HEK293 (cell line): Measurements from ENCODE around the gene C17orf50.

Experiments
- HOXA7 ChIP-seq: sonication (generic); formaldehyde crosslinking; IDR thresholded peaks from 2 replicates; pipeline ENCODE4 v1.8.1; 2022; ENCODE audit warnings: missing genetic modification reagents, borderline replicate concordance
- PBX3 ChIP-seq: sonication (generic); formaldehyde crosslinking; IDR thresholded peaks from 2 replicates; pipeline ENCODE4 v1.8.1; 2022; ENCODE audit warnings: mild to moderate bottlenecking, moderate library complexity, missing genetic modification reagents
- PRDM10 ChIP-seq: fragments of 450-650 bp; formaldehyde crosslinking; IDR thresholded peaks from 2 replicates; pipeline ENCODE4 v1.5.1; 2016; ENCODE audit warnings: missing biosample characterization, missing genetic modification characterization
- REPIN1 ChIP-seq: fragments of 450-650 bp; formaldehyde crosslinking; IDR thresholded peaks from 2 replicates; pipeline ENCODE4 v1.5.1; 2017; ENCODE audit warnings: missing biosample characterization, missing genetic modification characterization, low read depth
- SALL2 ChIP-seq: fragments of 450-650 bp; formaldehyde crosslinking; IDR thresholded peaks from 2 replicates; pipeline ENCODE4 v1.5.0; 2017; ENCODE audit warnings: missing biosample characterization, mild to moderate bottlenecking, missing genetic modification characterization, borderline replicate concordance
- TCF7L2 ChIP-seq: IDR thresholded peaks from 2 replicates; pipeline ENCODE4 v1.6.1; 2011; ENCODE audit warnings: low read depth, mild to moderate bottlenecking, inconsistent platforms, low read length, moderate library complexity, borderline replicate concordance
- YY1 ChIP-seq: fragments of 450-650 bp; formaldehyde crosslinking; IDR thresholded peaks from 2 replicates; pipeline ENCODE4 v1.5.1; 2018; ENCODE audit warnings: missing biosample characterization, missing genetic modification characterization
- ZBTB21 ChIP-seq: fragments of 450-650 bp; formaldehyde crosslinking; IDR thresholded peaks from 2 replicates; pipeline ENCODE4 v1.5.1; 2017; ENCODE audit warnings: missing biosample characterization, missing genetic modification characterization
- ZFHX2 ChIP-seq: fragments of 450-650 bp; formaldehyde crosslinking; conservative IDR thresholded peaks from 2 replicates; pipeline ENCODE4 v1.5.1; 2016; ENCODE audit warnings: missing biosample characterization, missing genetic modification characterization
- ZFP41 ChIP-seq: fragments of 450-650 bp; formaldehyde crosslinking; IDR thresholded peaks from 2 replicates; pipeline ENCODE4 v1.5.1; 2016; ENCODE audit warnings: missing biosample characterization, missing genetic modification characterization, borderline replicate concordance
- ZNF223 ChIP-seq: fragments of 450-650 bp; formaldehyde crosslinking; IDR thresholded peaks from 2 replicates; pipeline ENCODE4 v1.5.1; 2016; ENCODE audit warnings: missing biosample characterization, missing genetic modification characterization
- ZNF335 ChIP-seq: fragments of 450-650 bp; formaldehyde crosslinking; conservative IDR thresholded peaks from 2 replicates; pipeline ENCODE4 v1.5.1; 2016; ENCODE audit warnings: missing biosample characterization, missing genetic modification characterization
- ZNF350 ChIP-seq: fragments of 450-650 bp; formaldehyde crosslinking; IDR thresholded peaks from 2 replicates; pipeline ENCODE4 v1.5.0; 2017; ENCODE audit warnings: missing biosample characterization, mild to moderate bottlenecking, missing genetic modification characterization
- ZNF473 ChIP-seq: fragments of 450-650 bp; formaldehyde crosslinking; IDR thresholded peaks from 2 replicates; pipeline ENCODE4 v1.5.1; 2017; ENCODE audit warnings: missing biosample characterization, missing genetic modification characterization
- ZNF518A ChIP-seq: fragments of 450-650 bp; formaldehyde crosslinking; conservative IDR thresholded peaks from 2 replicates; pipeline ENCODE4 v1.5.1; 2016; ENCODE audit warnings: low read depth, missing biosample characterization, missing genetic modification characterization
- ZNF558 ChIP-seq: fragments of 450-650 bp; formaldehyde crosslinking; IDR thresholded peaks from 2 replicates; pipeline ENCODE4 v1.5.1; 2016; ENCODE audit warnings: missing biosample characterization, missing genetic modification characterization
- ZNF692 ChIP-seq: fragments of 450-650 bp; formaldehyde crosslinking; IDR thresholded peaks from 2 replicates; pipeline ENCODE4 v1.5.1; 2016; ENCODE audit warnings: missing biosample characterization, missing genetic modification characterization
- ZNF76 ChIP-seq: fragments of 450-650 bp; formaldehyde crosslinking; IDR thresholded peaks from 2 replicates; pipeline ENCODE4; 2016; ENCODE audit warnings: low read depth, missing biosample characterization, missing genetic modification characterization, borderline replicate concordance
- ZSCAN16 ChIP-seq: fragments of 450-650 bp; formaldehyde crosslinking; IDR thresholded peaks from 2 replicates; pipeline ENCODE4 v1.5.1; 2016; ENCODE audit warnings: missing biosample characterization, missing genetic modification characterization
- TF ChIP-seq, protein P1 (sequence below): fragments of 450-650 bp; formaldehyde crosslinking; IDR thresholded peaks from 2 replicates; pipeline ENCODE4 v1.5.0; 2017; ENCODE audit warnings: missing biosample characterization, missing genetic modification characterization, borderline replicate concordance
- TF ChIP-seq, protein P2 (sequence below): fragments of 450-650 bp; formaldehyde crosslinking; IDR thresholded peaks from 2 replicates; pipeline ENCODE4 v1.5.1; 2016; ENCODE audit warnings: missing biosample characterization, missing genetic modification characterization, low read depth
- TF ChIP-seq, protein P3 (sequence below): fragments of 450-650 bp; formaldehyde crosslinking; IDR thresholded peaks from 2 replicates; pipeline ENCODE4 v1.5.1; 2016; ENCODE audit warnings: missing biosample characterization, missing genetic modification characterization

The C17orf50 gene

DNA sequence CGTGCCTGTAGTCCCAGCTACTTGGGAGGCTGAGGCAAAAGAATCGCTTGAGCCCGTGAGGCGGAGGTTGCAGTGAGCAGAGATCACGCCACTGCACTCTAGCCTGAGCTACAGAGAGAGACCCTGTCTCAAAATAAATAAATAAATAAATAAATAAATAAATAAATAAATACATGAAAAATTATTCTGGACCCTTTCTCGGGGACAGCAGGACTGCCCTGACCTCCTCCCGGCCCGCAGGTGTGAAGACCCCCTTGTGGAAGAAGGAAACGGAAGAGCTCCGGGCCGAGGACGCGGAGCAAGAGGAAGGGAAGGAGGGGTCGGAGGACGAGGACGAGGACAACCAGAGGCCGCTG is 3.1 kb downstream of the C17orf50 start (continued):
- TF ChIP-seq, protein P1, sequence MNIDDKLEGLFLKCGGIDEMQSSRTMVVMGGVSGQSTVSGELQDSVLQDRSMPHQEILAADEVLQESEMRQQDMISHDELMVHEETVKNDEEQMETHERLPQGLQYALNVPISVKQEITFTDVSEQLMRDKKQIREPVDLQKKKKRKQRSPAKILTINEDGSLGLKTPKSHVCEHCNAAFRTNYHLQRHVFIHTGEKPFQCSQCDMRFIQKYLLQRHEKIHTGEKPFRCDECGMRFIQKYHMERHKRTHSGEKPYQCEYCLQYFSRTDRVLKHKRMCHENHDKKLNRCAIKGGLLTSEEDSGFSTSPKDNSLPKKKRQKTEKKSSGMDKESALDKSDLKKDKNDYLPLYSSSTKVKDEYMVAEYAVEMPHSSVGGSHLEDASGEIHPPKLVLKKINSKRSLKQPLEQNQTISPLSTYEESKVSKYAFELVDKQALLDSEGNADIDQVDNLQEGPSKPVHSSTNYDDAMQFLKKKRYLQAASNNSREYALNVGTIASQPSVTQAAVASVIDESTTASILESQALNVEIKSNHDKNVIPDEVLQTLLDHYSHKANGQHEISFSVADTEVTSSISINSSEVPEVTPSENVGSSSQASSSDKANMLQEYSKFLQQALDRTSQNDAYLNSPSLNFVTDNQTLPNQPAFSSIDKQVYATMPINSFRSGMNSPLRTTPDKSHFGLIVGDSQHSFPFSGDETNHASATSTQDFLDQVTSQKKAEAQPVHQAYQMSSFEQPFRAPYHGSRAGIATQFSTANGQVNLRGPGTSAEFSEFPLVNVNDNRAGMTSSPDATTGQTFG (tag by site-specific recombination) = no peak
- TF ChIP-seq ZNF558 (tag by site-specific recombination) = peak; percentile 93
- TF ChIP-seq REPIN1 (tag by site-specific recombination) = no peak
- TF ChIP-seq ZFHX2 (tag by site-specific recombination) = no peak
- TF ChIP-seq YY1 (tag by site-specific recombination) = no peak
- no peak for TF ChIP-seq SALL2 (tag by site-specific recombination)
- no peak for TF ChIP-seq ZSCAN16 (tag by site-specific recombination)
- no peak for TF ChIP-seq HOXA7 (CRISPR knock-in tag)
- no peak for TF ChIP-seq ZNF76 (tag by site-specific recombination)
- no peak for TF ChIP-seq ZNF473
- no peak for TF ChIP-seq PBX3 (CRISPR knock-in tag)
- TF ChIP-seq ZBTB21 = peak; percentile 75
- TF ChIP-seq, protein P2, sequence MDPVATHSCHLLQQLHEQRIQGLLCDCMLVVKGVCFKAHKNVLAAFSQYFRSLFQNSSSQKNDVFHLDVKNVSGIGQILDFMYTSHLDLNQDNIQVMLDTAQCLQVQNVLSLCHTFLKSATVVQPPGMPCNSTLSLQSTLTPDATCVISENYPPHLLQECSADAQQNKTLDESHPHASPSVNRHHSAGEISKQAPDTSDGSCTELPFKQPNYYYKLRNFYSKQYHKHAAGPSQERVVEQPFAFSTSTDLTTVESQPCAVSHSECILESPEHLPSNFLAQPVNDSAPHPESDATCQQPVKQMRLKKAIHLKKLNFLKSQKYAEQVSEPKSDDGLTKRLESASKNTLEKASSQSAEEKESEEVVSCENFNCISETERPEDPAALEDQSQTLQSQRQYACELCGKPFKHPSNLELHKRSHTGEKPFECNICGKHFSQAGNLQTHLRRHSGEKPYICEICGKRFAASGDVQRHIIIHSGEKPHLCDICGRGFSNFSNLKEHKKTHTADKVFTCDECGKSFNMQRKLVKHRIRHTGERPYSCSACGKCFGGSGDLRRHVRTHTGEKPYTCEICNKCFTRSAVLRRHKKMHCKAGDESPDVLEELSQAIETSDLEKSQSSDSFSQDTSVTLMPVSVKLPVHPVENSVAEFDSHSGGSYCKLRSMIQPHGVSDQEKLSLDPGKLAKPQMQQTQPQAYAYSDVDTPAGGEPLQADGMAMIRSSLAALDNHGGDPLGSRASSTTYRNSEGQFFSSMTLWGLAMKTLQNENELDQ (tag by site-specific recombination) = no peak
- TF ChIP-seq, protein P3, sequence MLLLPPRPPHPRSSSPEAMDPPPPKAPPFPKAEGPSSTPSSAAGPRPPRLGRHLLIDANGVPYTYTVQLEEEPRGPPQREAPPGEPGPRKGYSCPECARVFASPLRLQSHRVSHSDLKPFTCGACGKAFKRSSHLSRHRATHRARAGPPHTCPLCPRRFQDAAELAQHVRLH (tag by site-specific recombination) = peak; percentile 62; the same call in 1 of the 2 replicates
- no peak for TF ChIP-seq ZFP41
- TF ChIP-seq ZNF692 (tag by site-specific recombination) = no peak
- peak; percentile 73; the same call in 1 of the 2 replicates for TF ChIP-seq ZNF223 (tag by site-specific recombination)
- no peak for TF ChIP-seq TCF7L2
- no peak for TF ChIP-seq ZNF335
- TF ChIP-seq PRDM10 = no peak
- no peak for TF ChIP-seq ZNF350 (tag by site-specific recombination)
- peak; percentile 98 for TF ChIP-seq ZNF518A (tag by site-specific recombination)
